Measurements from ENCODE around the gene SERINC1.
"Not testable (repeated sequence)": the region's sequence is repeated elsewhere in the genome, so short reads cannot be mapped to it uniquely, and the experiment has no call there.

The SERINC1 gene

GRCh38 chr6:122459865-122460416 is 11.7 kb downstream of the SERINC1 start:
- not testable (repeated sequence) for ATAC-seq (replicated peaks); H3K27me3 Mint-ChIP-seq; H3K4me3 Mint-ChIP-seq; DNase-seq; H3K9me3 Mint-ChIP-seq
- Mint-ChIP-seq H3K4me1 (peaks cover 27 to 49% of the 10 kb centered on the region in 2 donors), H3K36me3 (peaks cover 16 to 28% of the 10 kb centered on the region in 2 donors), H3K27ac (peak overlapping the region; percentile 65)

- Mint-ChIP-seq H3K27me3 (no peaks in the 10 kb centered on the region), H3K9me3 (no peaks in the 10 kb centered on the region), H3K27ac (no peak overlapping the region), H3K4me1 (peaks cover 27 to 49% of the 10 kb centered on the region in 2 donors), H3K36me3 (peaks cover 19 to 35% of the 10 kb centered on the region in 2 donors), H3K4me3 (no peak overlapping the region)
- ATAC-seq (replicated peaks) (no peak), DNase-seq (no peak)
Observed at GRCh38 chr6:122459240-122459639, 12.4 kb downstream of the SERINC1 start.

GRCh38 chr6:122458087-122458486 is 13.5 kb downstream of the SERINC1 start:
- Mint-ChIP-seq H3K4me1 (peaks cover 23 to 41% of the 10 kb centered on the region in 2 donors), H3K27ac (no peak overlapping the region), H3K27me3 (no peaks in the 10 kb centered on the region), H3K4me3 (no peak overlapping the region), H3K9me3 (no peaks in the 10 kb centered on the region), H3K36me3 (peaks cover 17 to 37% of the 10 kb centered on the region in 2 donors)
- DNase-seq (no peak), ATAC-seq (replicated peaks) (no peak)

GRCh38 chr6:122455116-122455515 is 16.5 kb downstream of the SERINC1 start:
- Mint-ChIP-seq H3K27ac (peak overlapping the region; percentile 39), H3K4me1 (peaks cover 11 to 16% of the 10 kb centered on the region in 2 donors), H3K36me3 (peaks cover 18 to 33% of the 10 kb centered on the region in 2 donors)
- not testable (repeated sequence) for H3K27me3 Mint-ChIP-seq; H3K4me3 Mint-ChIP-seq; ATAC-seq (replicated peaks); DNase-seq; H3K9me3 Mint-ChIP-seq

GRCh38 chr6:122454673-122455072 is 16.9 kb downstream of the SERINC1 start:
- H3K9me3 Mint-ChIP-seq: no peaks in the 10 kb centered on the region
- DNase-seq: no peak
- H3K4me1 Mint-ChIP-seq: peaks cover 11 to 12% of the 10 kb centered on the region in 2 donors
- peaks cover 19 to 35% of the 10 kb centered on the region in 2 donors for H3K36me3 Mint-ChIP-seq
- ATAC-seq (replicated peaks): no peak
- H3K4me3 Mint-ChIP-seq: no peak overlapping the region
- H3K27ac Mint-ChIP-seq: peak overlapping the region; percentile 39
- H3K27me3 Mint-ChIP-seq: no peaks in the 10 kb centered on the region

- ATAC-seq (replicated peaks) (no peak), DNase-seq (no peak)
- no peaks in the 10 kb centered on the region for H3K27me3 Mint-ChIP-seq
- peaks cover 25 to 42% of the 10 kb centered on the region in 2 donors for H3K36me3 Mint-ChIP-seq
- H3K4me3 Mint-ChIP-seq: no peak overlapping the region
- H3K9me3 Mint-ChIP-seq: no peaks in the 10 kb centered on the region
- no peak overlapping the region for H3K27ac Mint-ChIP-seq
- H3K4me1 Mint-ChIP-seq: peaks cover 0 to 4% of the 10 kb centered on the region in 2 donors
Observed at GRCh38 chr6:122452509-122452908, 19.1 kb downstream of the SERINC1 start.

GRCh38 chr6:122449069-122449468 is 22.5 kb downstream of the SERINC1 start:
- no peaks in the 10 kb centered on the region for H3K9me3 Mint-ChIP-seq
- peaks cover 30 to 39% of the 10 kb centered on the region in 2 donors for H3K36me3 Mint-ChIP-seq

GRCh38 chr6:122445274-122445673 is 26.3 kb downstream of the SERINC1 start:
- Mint-ChIP-seq H3K4me1 (peaks cover 0 to 2% of the 10 kb centered on the region in 2 donors), H3K27me3 (no peaks in the 10 kb centered on the region), H3K9me3 (no peaks in the 10 kb centered on the region), H3K36me3 (peaks cover 38 to 45% of the 10 kb centered on the region in 2 donors), H3K4me3 (no peak overlapping the region), H3K27ac (no peak overlapping the region)
- ATAC-seq (replicated peaks): peak in 1 of 2 donors; percentile 23
- no peak for DNase-seq

More at GRCh38 chr6:122449069-122449468, 22.5 kb downstream of the SERINC1 start:
- ATAC-seq (replicated peaks) (no peak), DNase-seq (no peak)
- no peaks in the 10 kb centered on the region for H3K27me3 Mint-ChIP-seq
- no peak overlapping the region for H3K4me3 Mint-ChIP-seq
- H3K4me1 Mint-ChIP-seq: peaks cover 0 to 2% of the 10 kb centered on the region in 2 donors
- peak overlapping the region; percentile 20 for H3K27ac Mint-ChIP-seq

- Mint-ChIP-seq H3K4me1 (no peaks in the 10 kb centered on the region), H3K27ac (no peak overlapping the region), H3K36me3 (peaks cover 56 to 69% of the 10 kb centered on the region in 2 donors), H3K27me3 (no peaks in the 10 kb centered on the region), H3K9me3 (peaks cover 12 to 20% of the 10 kb centered on the region in 2 donors), H3K4me3 (no peak overlapping the region)
- ATAC-seq (replicated peaks) (no peak), DNase-seq (no peak)
Observed at GRCh38 chr6:122438975-122439374, 32.6 kb downstream of the SERINC1 start.

- H3K9me3 Mint-ChIP-seq: no peaks in the 10 kb centered on the region
- no peak overlapping the region for H3K4me3 Mint-ChIP-seq
- peaks cover 29 to 44% of the 10 kb centered on the region in 2 donors for H3K36me3 Mint-ChIP-seq
- no peak for DNase-seq
- no peaks in the 10 kb centered on the region for H3K4me1 Mint-ChIP-seq
- ATAC-seq (replicated peaks): no peak
- no peaks in the 10 kb centered on the region for H3K27me3 Mint-ChIP-seq
- H3K27ac Mint-ChIP-seq: no peak overlapping the region
Observed at GRCh38 chr6:122432816-122433215, 38.8 kb downstream of the SERINC1 start.

GRCh38 chr6:122431780-122432179 is 39.8 kb downstream of the SERINC1 start:
- Mint-ChIP-seq H3K27ac (no peak overlapping the region), H3K36me3 (peaks cover 24 to 41% of the 10 kb centered on the region in 2 donors)

GRCh38 chr6:122429323-122429722 is 42.3 kb downstream of the SERINC1 start:
- DNase-seq: no peak
- Mint-ChIP-seq H3K27ac (no peak overlapping the region), H3K27me3 (no peaks in the 10 kb centered on the region), H3K9me3 (no peaks in the 10 kb centered on the region), H3K4me1 (peaks cover 0 to 2% of the 10 kb centered on the region in 2 donors), H3K4me3 (no peak overlapping the region), H3K36me3 (peaks cover 34 to 46% of the 10 kb centered on the region in 2 donors)
- no peak for ATAC-seq (replicated peaks)

More at GRCh38 chr6:122431780-122432179, 39.8 kb downstream of the SERINC1 start:
- ATAC-seq (replicated peaks) (no peak), DNase-seq (no peak)
- no peaks in the 10 kb centered on the region for H3K9me3 Mint-ChIP-seq
- H3K4me1 Mint-ChIP-seq: peaks cover 0 to 2% of the 10 kb centered on the region in 2 donors
- no peaks in the 10 kb centered on the region for H3K27me3 Mint-ChIP-seq
- no peak overlapping the region for H3K4me3 Mint-ChIP-seq

- H3K9me3 Mint-ChIP-seq: no peaks in the 10 kb centered on the region
- H3K36me3 Mint-ChIP-seq: peaks cover 36 to 47% of the 10 kb centered on the region in 2 donors
- peaks cover 0 to 2% of the 10 kb centered on the region in 2 donors for H3K4me1 Mint-ChIP-seq
- no peaks in the 10 kb centered on the region for H3K27me3 Mint-ChIP-seq
- DNase-seq: no peak
- no peak for ATAC-seq (replicated peaks)
- no peak overlapping the region for H3K4me3 Mint-ChIP-seq
- no peak overlapping the region for H3K27ac Mint-ChIP-seq
Observed at GRCh38 chr6:122428781-122429180, 42.8 kb downstream of the SERINC1 start.

GRCh38 chr6:122426597-122426996 is 45.0 kb downstream of the SERINC1 start:
- Mint-ChIP-seq H3K27ac (no peak overlapping the region), H3K27me3 (no peaks in the 10 kb centered on the region), H3K4me3 (no peak overlapping the region), H3K4me1 (peaks cover 0 to 2% of the 10 kb centered on the region in 2 donors), H3K36me3 (peaks cover 37 to 49% of the 10 kb centered on the region in 2 donors), H3K9me3 (no peaks in the 10 kb centered on the region)
- DNase-seq: no peak
- no peak for ATAC-seq (replicated peaks)

- Mint-ChIP-seq H3K9me3 (no peaks in the 10 kb centered on the region), H3K27ac (no peak overlapping the region), H3K27me3 (no peaks in the 10 kb centered on the region), H3K36me3 (peaks cover 30 to 39% of the 10 kb centered on the region in 2 donors), H3K4me1 (peaks cover 0 to 2% of the 10 kb centered on the region in 2 donors), H3K4me3 (no peak overlapping the region)
- ATAC-seq (replicated peaks) (no peak), DNase-seq (no peak)
Observed at GRCh38 chr6:122423734-122424133, 47.9 kb downstream of the SERINC1 start.

Measured in stimulated activated naive B cell treated with anti-CD40 and anti-IgM and Interleukin-4, amounts not matched to agents 10 μg/mL and 1 μg/mL and 100 μg/mL, for 72 hours (primary cell).